RCC 7860 (cell line): ENCODE results near the gene MAP2K4.
"Not testable (repeated sequence)": the region's sequence is repeated elsewhere in the genome, so short reads cannot be mapped to it uniquely, and the experiment has no call there.

Source experiments
- DNase-seq: peaks from one replicate; pipeline ENCODE4 v3.0.0-alpha.2; 2015; ENCODE audit warnings: low spot score
- FAIRE-seq: peaks from 2 replicates; lab custom pipeline; 2012; peaks lifted over from hg19 to GRCh38; lab: Jason Lieb, UNC

Gene MAP2K4

GRCh38 chr17:12020642-12021622, at the start of gene MAP2K4:
MAP2K4 (plus strand) TSS chr17:12020877; CDS start chr17:12020887, 10 bp downstream.
- no peak for FAIRE-seq
- DNase-seq = peak; percentile 56

GRCh38 chr17:11972741-11973140, 47.9 kb upstream of the MAP2K4 start:
- not testable (repeated sequence) for FAIRE-seq

GRCh38 chr17:11979795-11980194, 40.9 kb upstream of the MAP2K4 start:
- no peak for DNase-seq
- no peak for FAIRE-seq

More at GRCh38 chr17:11972741-11973140, 47.9 kb upstream of the MAP2K4 start:
- not testable (repeated sequence) for DNase-seq

- DNase-seq (no peak), FAIRE-seq (no peak)
These were observed 39.9 kb upstream of the MAP2K4 start for GRCh38 chr17:11980813-11981212.

GRCh38 chr17:11981862-11982261, 38.8 kb upstream of the MAP2K4 start:
- FAIRE-seq = no peak
- no peak for DNase-seq

GRCh38 chr17:11986179-11986941, 34.3 kb upstream of the MAP2K4 start:
- DNase-seq (no peak), FAIRE-seq (no peak)

GRCh38 chr17:11986942-11987329, 33.7 kb upstream of the MAP2K4 start:
- FAIRE-seq (peak; percentile 53), DNase-seq (peak; percentile 33)

- FAIRE-seq = no peak
- no peak for DNase-seq
These were observed 30.2 kb upstream of the MAP2K4 start for GRCh38 chr17:11990363-11990983.

- no peak for DNase-seq
- no peak for FAIRE-seq
These were observed 29.2 kb upstream of the MAP2K4 start for GRCh38 chr17:11991461-11991860.

GRCh38 chr17:11996722-11997146, 23.9 kb upstream of the MAP2K4 start:
- peak; percentile 19 for DNase-seq
- FAIRE-seq = no peak

GRCh38 chr17:11997147-11997971, 23.3 kb upstream of the MAP2K4 start, which contains the start of gene ZNF18:
ZNF18 (minus strand) TSS chr17:11997475; CDS start chr17:11992829, 4,646 bp downstream.
- FAIRE-seq = no peak
- peak; percentile 80 for DNase-seq

- DNase-seq (no peak), FAIRE-seq (no peak)
These were observed 22.8 kb upstream of the MAP2K4 start for GRCh38 chr17:11997972-11998233.

GRCh38 chr17:11999696-12000095, 21.0 kb upstream of the MAP2K4 start:
- FAIRE-seq (no peak), DNase-seq (no peak)

GRCh38 chr17:12007466-12007865, 13.2 kb upstream of the MAP2K4 start:
- FAIRE-seq (no peak), DNase-seq (no peak)

GRCh38 chr17:12021623-12022140, 1.0 kb downstream of the MAP2K4 start:
- DNase-seq (no peak), FAIRE-seq (no peak)

- DNase-seq (no peak), FAIRE-seq (no peak)
These were observed 1.6 kb downstream of the MAP2K4 start for GRCh38 chr17:12022310-12022709.

GRCh38 chr17:12024327-12024726, 3.6 kb downstream of the MAP2K4 start:
- DNase-seq (peak; percentile 74), FAIRE-seq (peak; percentile 97)

- FAIRE-seq (no peak), DNase-seq (no peak)
These were observed 7.0 kb downstream of the MAP2K4 start for GRCh38 chr17:12027658-12028057.

- DNase-seq (no peak), FAIRE-seq (no peak)
These were observed 7.9 kb downstream of the MAP2K4 start for GRCh38 chr17:12028611-12029010.

- no peak for DNase-seq
- FAIRE-seq = no peak
These were observed 13.9 kb downstream of the MAP2K4 start for GRCh38 chr17:12034538-12034937.
